ENCODE results near the gene ELMO1. TPM values are rescaled to one million over a fixed set of nuclear protein-coding genes. Genes with fewer than 3 reads are reported as not detected.

ELMO1 gene
- polyA plus RNA-seq, 1 experiment: not detected

- TF ChIP-seq, protein P1, sequence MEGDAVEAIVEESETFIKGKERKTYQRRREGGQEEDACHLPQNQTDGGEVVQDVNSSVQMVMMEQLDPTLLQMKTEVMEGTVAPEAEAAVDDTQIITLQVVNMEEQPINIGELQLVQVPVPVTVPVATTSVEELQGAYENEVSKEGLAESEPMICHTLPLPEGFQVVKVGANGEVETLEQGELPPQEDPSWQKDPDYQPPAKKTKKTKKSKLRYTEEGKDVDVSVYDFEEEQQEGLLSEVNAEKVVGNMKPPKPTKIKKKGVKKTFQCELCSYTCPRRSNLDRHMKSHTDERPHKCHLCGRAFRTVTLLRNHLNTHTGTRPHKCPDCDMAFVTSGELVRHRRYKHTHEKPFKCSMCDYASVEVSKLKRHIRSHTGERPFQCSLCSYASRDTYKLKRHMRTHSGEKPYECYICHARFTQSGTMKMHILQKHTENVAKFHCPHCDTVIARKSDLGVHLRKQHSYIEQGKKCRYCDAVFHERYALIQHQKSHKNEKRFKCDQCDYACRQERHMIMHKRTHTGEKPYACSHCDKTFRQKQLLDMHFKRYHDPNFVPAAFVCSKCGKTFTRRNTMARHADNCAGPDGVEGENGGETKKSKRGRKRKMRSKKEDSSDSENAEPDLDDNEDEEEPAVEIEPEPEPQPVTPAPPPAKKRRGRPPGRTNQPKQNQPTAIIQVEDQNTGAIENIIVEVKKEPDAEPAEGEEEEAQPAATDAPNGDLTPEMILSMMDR (IDR thresholded peaks at IDR 0.05; ENCODE audit: insufficient read depth, low read depth, low read length): no peak
- Histone ChIP-seq H3K4me3 (ENCODE audit: low read depth, low read length) (no peak overlapping the region), H3K36me3 (ENCODE audit: control insufficient read depth, insufficient read depth, low read length) (no peaks in the 10 kb centered on the region), H3K27me3 (ENCODE audit: control insufficient read depth, insufficient read depth, low read length) (no peaks in the 10 kb centered on the region)
- DNase-seq (ENCODE audit: low read depth): no peak
- ChIA-PET POLR2A (no interaction called here), CTCF (no interaction called here)
Observed at GRCh38 chr7:36855330-36855729, 593.3 kb downstream of the ELMO1 start.

- no peak overlapping the region for H3K4me3 ChIP-seq (ENCODE audit: low read depth, low read length)
- TF ChIP-seq, protein P1 (IDR thresholded peaks at IDR 0.05; ENCODE audit: insufficient read depth, low read depth, low read length): no peak
- H3K27me3 ChIP-seq (ENCODE audit: control insufficient read depth, insufficient read depth, low read length): no peaks in the 10 kb centered on the region
- no peaks in the 10 kb centered on the region for H3K36me3 ChIP-seq (ENCODE audit: control insufficient read depth, insufficient read depth, low read length)
- DNase-seq (ENCODE audit: low read depth): no peak
- ChIA-PET CTCF (no interaction called here), POLR2A (no interaction called here)
Observed at GRCh38 chr7:36854652-36855051, 594.0 kb downstream of the ELMO1 start.

- Histone ChIP-seq H3K27me3 (ENCODE audit: control insufficient read depth, insufficient read depth, low read length) (no peaks in the 10 kb centered on the region), H3K4me3 (ENCODE audit: low read depth, low read length) (no peak overlapping the region), H3K36me3 (ENCODE audit: control insufficient read depth, insufficient read depth, low read length) (no peaks in the 10 kb centered on the region)
- ChIA-PET POLR2A (no interaction called here), CTCF (no interaction called here)
- DNase-seq (ENCODE audit: low read depth): no peak
- TF ChIP-seq, protein P1 (IDR thresholded peaks at IDR 0.05; ENCODE audit: insufficient read depth, low read depth, low read length): no peak
Observed at GRCh38 chr7:36852931-36853330, 595.7 kb downstream of the ELMO1 start.

DNA sequence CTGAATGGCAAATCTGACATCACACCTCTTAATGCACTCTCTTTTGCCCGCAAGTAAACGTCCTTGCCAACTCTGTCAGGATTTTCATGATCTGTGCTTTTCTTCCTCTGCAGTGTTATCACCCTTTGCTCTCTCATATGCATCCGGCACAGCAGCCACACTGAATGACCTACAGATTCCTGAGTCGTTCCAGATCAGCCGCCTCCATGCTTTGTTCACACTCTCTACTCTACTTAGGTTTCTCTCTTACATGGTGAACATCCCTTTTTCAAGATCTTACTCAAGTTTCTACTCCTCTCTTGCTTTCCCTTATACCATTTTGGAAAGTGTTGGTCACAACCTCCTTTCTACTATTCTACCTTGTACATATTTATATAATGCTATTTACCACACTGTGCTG is 596.6 kb downstream of the ELMO1 start:
- no peak for DNase-seq (ENCODE audit: low read depth)
- ChIA-PET CTCF (no interaction called here), POLR2A (no interaction called here)
- H3K27me3 ChIP-seq (ENCODE audit: control insufficient read depth, insufficient read depth, low read length): no peaks in the 10 kb centered on the region
- TF ChIP-seq, protein P1 (IDR thresholded peaks at IDR 0.05; ENCODE audit: insufficient read depth, low read depth, low read length): no peak
- no peak overlapping the region for H3K4me3 ChIP-seq (ENCODE audit: low read depth, low read length)
- no peaks in the 10 kb centered on the region for H3K36me3 ChIP-seq (ENCODE audit: control insufficient read depth, insufficient read depth, low read length)

- POLR2A ChIA-PET: no interaction called here
- H3K27me3 ChIP-seq (ENCODE audit: control insufficient read depth, insufficient read depth, low read length): no peaks in the 10 kb centered on the region
- CTCF ChIA-PET: no interaction called here
Observed at GRCh38 chr7:36851382-36851781, 597.3 kb downstream of the ELMO1 start.

More at GRCh38 chr7:36851382-36851781, 597.3 kb downstream of the ELMO1 start:
- no peaks in the 10 kb centered on the region for H3K36me3 ChIP-seq (ENCODE audit: control insufficient read depth, insufficient read depth, low read length)
- H3K4me3 ChIP-seq (ENCODE audit: low read depth, low read length): no peak overlapping the region
- no peak for DNase-seq (ENCODE audit: low read depth)
- TF ChIP-seq, protein P1 (IDR thresholded peaks at IDR 0.05; ENCODE audit: insufficient read depth, low read depth, low read length): no peak

All from BJ (cell line).